HG02938 (cell line): ENCODE measurements around the gene SPRY2.
A peak's percentile ranks its signal among the peaks of the same experiment; 100 is the strongest.

Experiments
- ATAC-seq: cut with Tn5 transposase; IDR thresholded peaks from one replicate; pipeline ENCODE4 v1.9.1; 2021; ENCODE audit warnings: mild to moderate bottlenecking, moderate library complexity; ENCODE audit not compliant: unreplicated experiment

Gene SPRY2

GRCh38 chr13:80341101-80341755 lies at the start of gene SPRY2:
SPRY2 (minus strand) TSS chr13:80341126; CDS start chr13:80337705, 3,421 bp downstream.
- ATAC-seq, result peak; percentile 49

- no peak for ATAC-seq
Observed at GRCh38 chr13:80390338-80390737, 49.4 kb upstream of the SPRY2 start.

- ATAC-seq, result no peak
Observed at GRCh38 chr13:80389073-80390038, 48.4 kb upstream of the SPRY2 start.

- ATAC-seq, result no peak
Observed at GRCh38 chr13:80388506-80388905, 47.6 kb upstream of the SPRY2 start.

GRCh38 chr13:80386592-80386991 lies 45.7 kb upstream of the SPRY2 start:
- no peak for ATAC-seq

- no peak for ATAC-seq
Observed at GRCh38 chr13:80386002-80386401, 45.1 kb upstream of the SPRY2 start.

GRCh38 chr13:80382576-80382975 lies 41.6 kb upstream of the SPRY2 start:
- ATAC-seq, result no peak

- no peak for ATAC-seq
Observed at GRCh38 chr13:80379245-80379644, 38.3 kb upstream of the SPRY2 start.

GRCh38 chr13:80376554-80376953 lies 35.6 kb upstream of the SPRY2 start:
- ATAC-seq, result no peak

GRCh38 chr13:80374901-80375300 lies 34.0 kb upstream of the SPRY2 start:
- ATAC-seq, result no peak

- ATAC-seq, result no peak
Observed at GRCh38 chr13:80374444-80374843, 33.5 kb upstream of the SPRY2 start.

- no peak for ATAC-seq
Observed at GRCh38 chr13:80371840-80372509, 31.0 kb upstream of the SPRY2 start.

GRCh38 chr13:80367473-80367872 lies 26.5 kb upstream of the SPRY2 start:
- ATAC-seq, result no peak

- no peak for ATAC-seq
Observed at GRCh38 chr13:80363890-80364503, 23.1 kb upstream of the SPRY2 start.

- no peak for ATAC-seq
Observed at GRCh38 chr13:80362481-80362880, 21.6 kb upstream of the SPRY2 start.

GRCh38 chr13:80361883-80362327 lies 21.0 kb upstream of the SPRY2 start:
- ATAC-seq, result no peak

- ATAC-seq, result no peak
Observed at GRCh38 chr13:80361298-80361697, 20.4 kb upstream of the SPRY2 start.

- ATAC-seq, result no peak
Observed at GRCh38 chr13:80360453-80360800, 19.5 kb upstream of the SPRY2 start.

GRCh38 chr13:80359778-80360452 lies 19.0 kb upstream of the SPRY2 start:
- ATAC-seq, result no peak

- no peak for ATAC-seq
Observed at GRCh38 chr13:80359414-80359777, 18.5 kb upstream of the SPRY2 start.
